NK-92 (cell line): ENCODE results near the gene ST3GAL5.
"Not testable (repeated sequence)": the region's sequence is repeated elsewhere in the genome, so short reads cannot be mapped to it uniquely, and the experiment has no call there.

Experiments used
- DNase-seq: peaks from one replicate; lab custom pipeline; 2025; ENCODE audit not compliant: unreplicated experiment; lab: John Stamatoyannopoulos, UW

Gene ST3GAL5

GRCh38 chr2:85888684-85889626 lies at the start of gene ST3GAL5:
ST3GAL5 (minus strand) TSS chr2:85888990; CDS start chr2:85888905, 85 bp downstream.
- peak; percentile 35 for DNase-seq

GRCh38 chr2:85938456-85938855 lies 49.7 kb upstream of the ST3GAL5 start:
- DNase-seq: no peak

GRCh38 chr2:85937069-85937439 lies 48.3 kb upstream of the ST3GAL5 start:
- no peak for DNase-seq

GRCh38 chr2:85936421-85937068 lies 47.8 kb upstream of the ST3GAL5 start:
- no peak for DNase-seq

GRCh38 chr2:85935746-85936208 lies 47.0 kb upstream of the ST3GAL5 start:
- DNase-seq: no peak

GRCh38 chr2:85935170-85935745 lies 46.5 kb upstream of the ST3GAL5 start:
- no peak for DNase-seq

GRCh38 chr2:85933753-85934594 lies 45.2 kb upstream of the ST3GAL5 start:
- DNase-seq: no peak

- not testable (repeated sequence) for DNase-seq
Observed at GRCh38 chr2:85931151-85931550, 42.4 kb upstream of the ST3GAL5 start.

- no peak for DNase-seq
Observed at GRCh38 chr2:85930129-85931124, 41.6 kb upstream of the ST3GAL5 start.

GRCh38 chr2:85929096-85930050 lies 40.6 kb upstream of the ST3GAL5 start:
- DNase-seq: no peak

GRCh38 chr2:85926931-85927661 lies 38.3 kb upstream of the ST3GAL5 start:
- no peak for DNase-seq

GRCh38 chr2:85926526-85926925 lies 37.7 kb upstream of the ST3GAL5 start:
- DNase-seq: no peak

GRCh38 chr2:85925216-85925671 lies 36.5 kb upstream of the ST3GAL5 start:
- DNase-seq: no peak

- DNase-seq: no peak
Observed at GRCh38 chr2:85924522-85924921, 35.7 kb upstream of the ST3GAL5 start.

GRCh38 chr2:85922199-85922598 lies 33.4 kb upstream of the ST3GAL5 start:
- DNase-seq: no peak

GRCh38 chr2:85921659-85922058 lies 32.9 kb upstream of the ST3GAL5 start:
- DNase-seq: no peak

- no peak for DNase-seq
Observed at GRCh38 chr2:85920810-85921545, 32.2 kb upstream of the ST3GAL5 start.
